Measurements from ENCODE around the gene TIPRL.
"Not testable (repeated sequence)": the region's sequence is repeated elsewhere in the genome, so short reads cannot be mapped to it uniquely, and the experiment has no call there.

Gene TIPRL

GRCh38 chr1:168141871-168142385 lies 36.8 kb upstream of the TIPRL start:
- DNase-seq (ENCODE audit: insufficient read length) (no peak), FAIRE-seq (no peak)
- no peak for TF ChIP-seq TAF1 (IDR thresholded peaks at IDR 0.05; ENCODE audit: borderline replicate concordance, low read depth, low read length)
- no peak for TF ChIP-seq POLR2A (IDR thresholded peaks at IDR 0.05; ENCODE audit: low read depth, low read length)
- no peak for TF ChIP-seq POLR2AphosphoS5 (IDR thresholded peaks at IDR 0.05; ENCODE audit: low read depth, low read length)

- TF ChIP-seq POLR2AphosphoS5 (IDR thresholded peaks at IDR 0.05; ENCODE audit: low read depth, low read length): no peak
- no peak for TF ChIP-seq POLR2A (IDR thresholded peaks at IDR 0.05; ENCODE audit: low read depth, low read length)
- no peak for TF ChIP-seq TAF1 (IDR thresholded peaks at IDR 0.05; ENCODE audit: borderline replicate concordance, low read depth, low read length)
- DNase-seq (ENCODE audit: insufficient read length): peak; percentile 84
- FAIRE-seq: peak; percentile 89
Observed at GRCh38 chr1:168145184-168146159, 33.3 kb upstream of the TIPRL start.

DNA sequence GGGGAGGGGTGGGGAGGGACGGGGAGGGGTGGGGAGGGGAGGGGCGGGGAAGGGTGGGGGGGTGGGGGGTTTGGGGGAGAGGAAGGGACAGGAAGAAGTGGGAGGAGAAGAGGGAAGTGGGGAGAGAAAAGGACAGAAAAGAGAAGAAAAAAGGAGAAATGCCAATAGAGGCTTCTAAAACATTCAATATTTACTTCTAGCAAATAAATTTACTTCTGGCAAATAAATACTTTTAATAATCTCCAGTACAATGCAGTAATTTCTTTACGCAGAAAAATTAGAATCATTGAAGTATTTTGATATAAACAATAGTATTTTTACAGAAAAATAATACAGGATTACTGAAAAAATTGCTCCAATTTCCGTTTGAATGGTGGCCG lies 32.6 kb upstream of the TIPRL start:
- TF ChIP-seq TAF1 (IDR thresholded peaks at IDR 0.05; ENCODE audit: borderline replicate concordance, low read depth, low read length) (no peak), POLR2AphosphoS5 (IDR thresholded peaks at IDR 0.05; ENCODE audit: low read depth, low read length) (no peak), POLR2A (IDR thresholded peaks at IDR 0.05; ENCODE audit: low read depth, low read length) (no peak)
- DNase-seq (ENCODE audit: insufficient read length) (no peak), FAIRE-seq (no peak)

GRCh38 chr1:168146626-168147025 lies 32.1 kb upstream of the TIPRL start:
- TF ChIP-seq POLR2A (IDR thresholded peaks at IDR 0.05; ENCODE audit: low read depth, low read length) (no peak), TAF1 (IDR thresholded peaks at IDR 0.05; ENCODE audit: borderline replicate concordance, low read depth, low read length) (no peak), POLR2AphosphoS5 (IDR thresholded peaks at IDR 0.05; ENCODE audit: low read depth, low read length) (no peak)
- DNase-seq (ENCODE audit: insufficient read length) (no peak), FAIRE-seq (no peak)

DNA sequence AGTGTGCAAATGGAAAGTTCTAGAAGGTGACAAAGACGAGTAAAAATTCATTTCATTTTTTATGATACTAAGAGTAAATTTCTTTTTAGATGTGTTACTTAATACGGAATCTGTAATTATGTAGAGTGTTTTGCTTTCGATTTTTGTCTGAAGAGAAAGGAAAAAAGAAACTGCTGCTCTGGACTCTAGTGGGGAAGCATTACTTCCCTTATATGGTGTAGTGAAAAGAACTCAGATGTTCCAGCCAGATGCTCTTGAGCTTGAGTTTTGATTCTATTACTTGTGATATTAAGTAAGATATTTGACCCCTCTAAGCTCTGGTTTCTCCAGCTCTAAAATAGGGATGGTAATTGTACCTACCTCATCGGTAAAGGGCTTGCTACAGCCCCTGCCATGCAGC lies 29.8 kb upstream of the TIPRL start:
- FAIRE-seq: peak; percentile 33
- DNase-seq (ENCODE audit: insufficient read length): no peak
- TF ChIP-seq TAF1 (IDR thresholded peaks at IDR 0.05; ENCODE audit: borderline replicate concordance, low read depth, low read length) (no peak), POLR2AphosphoS5 (IDR thresholded peaks at IDR 0.05; ENCODE audit: low read depth, low read length) (no peak), POLR2A (IDR thresholded peaks at IDR 0.05; ENCODE audit: low read depth, low read length) (no peak)

DNA sequence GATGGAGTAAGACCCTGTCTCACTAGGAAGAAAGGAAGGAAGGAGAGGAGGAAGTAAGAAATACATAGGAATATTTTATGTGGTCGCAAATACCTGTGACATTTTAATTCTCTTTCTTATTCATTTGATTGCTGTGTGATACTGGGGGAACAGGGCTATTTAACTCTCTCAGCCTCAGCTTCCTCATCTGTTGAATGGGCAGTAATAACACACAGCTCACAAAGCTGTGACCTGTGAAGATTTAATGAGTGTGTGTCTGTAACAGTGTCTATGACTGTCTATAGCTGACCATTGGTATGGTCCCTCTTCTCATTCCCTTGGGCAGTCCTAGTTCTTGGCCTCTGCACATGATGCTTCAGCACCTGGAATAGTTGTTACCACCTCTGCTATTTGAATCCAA lies 28.5 kb upstream of the TIPRL start:
- no peak for FAIRE-seq
- no peak for DNase-seq (ENCODE audit: insufficient read length)
- TF ChIP-seq POLR2A (IDR thresholded peaks at IDR 0.05; ENCODE audit: low read depth, low read length): no peak
- TF ChIP-seq TAF1 (IDR thresholded peaks at IDR 0.05; ENCODE audit: borderline replicate concordance, low read depth, low read length): no peak

DNA sequence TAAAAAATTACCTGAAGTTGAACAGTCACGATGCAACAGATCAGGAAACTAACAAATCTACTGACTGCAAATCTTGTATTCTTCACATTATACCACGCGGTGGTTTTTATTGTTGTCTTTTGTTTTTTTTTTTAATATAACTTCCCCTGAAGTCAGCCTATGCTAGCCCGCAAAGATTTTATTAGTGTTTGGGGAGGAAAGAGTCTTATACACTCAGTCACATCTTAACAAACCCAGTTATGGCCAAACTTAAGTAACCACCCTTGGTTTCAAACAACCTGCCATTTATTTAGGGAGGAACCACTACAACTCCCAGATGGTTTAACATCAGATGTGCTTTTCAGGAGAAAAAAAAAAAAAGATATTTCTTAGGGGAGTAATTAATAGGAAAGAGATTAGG lies 26.8 kb upstream of the TIPRL start:
- FAIRE-seq (no peak), DNase-seq (ENCODE audit: insufficient read length) (no peak)
- TF ChIP-seq POLR2A (IDR thresholded peaks at IDR 0.05; ENCODE audit: low read depth, low read length): no peak
- no peak for TF ChIP-seq TAF1 (IDR thresholded peaks at IDR 0.05; ENCODE audit: borderline replicate concordance, low read depth, low read length)
- TF ChIP-seq POLR2AphosphoS5 (IDR thresholded peaks at IDR 0.05; ENCODE audit: low read depth, low read length): no peak

- FAIRE-seq; DNase-seq (ENCODE audit: insufficient read length): not testable (repeated sequence)
Observed at GRCh38 chr1:168154707-168155106, 24.1 kb upstream of the TIPRL start.

DNA sequence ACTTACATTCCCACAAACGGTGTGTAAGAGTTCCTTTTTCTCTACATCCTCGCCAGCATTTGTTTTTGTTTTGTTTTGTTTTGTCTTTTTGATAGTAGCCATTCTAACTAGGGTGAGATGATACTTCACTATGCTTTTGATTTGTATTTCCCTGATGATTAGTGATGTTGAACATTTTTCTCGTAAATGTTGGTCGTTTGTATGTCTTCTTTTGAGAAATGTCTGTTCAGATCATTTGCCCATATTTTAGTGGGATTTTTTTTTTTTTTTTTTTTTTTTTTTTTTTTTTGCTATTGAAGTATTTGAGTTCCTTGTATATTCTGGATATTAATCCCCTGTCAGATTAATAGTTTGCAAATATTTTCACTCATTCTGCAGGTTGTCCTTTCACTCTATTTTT lies 22.9 kb upstream of the TIPRL start:
- DNase-seq (ENCODE audit: insufficient read length) (no peak), FAIRE-seq (no peak)
- TF ChIP-seq TAF1 (IDR thresholded peaks at IDR 0.05; ENCODE audit: borderline replicate concordance, low read depth, low read length) (no peak), POLR2A (IDR thresholded peaks at IDR 0.05; ENCODE audit: low read depth, low read length) (no peak), POLR2AphosphoS5 (IDR thresholded peaks at IDR 0.05; ENCODE audit: low read depth, low read length) (no peak)

GRCh38 chr1:168157638-168158037 lies 21.1 kb upstream of the TIPRL start:
- FAIRE-seq: no peak
- no peak for DNase-seq (ENCODE audit: insufficient read length)
- TF ChIP-seq TAF1 (IDR thresholded peaks at IDR 0.05; ENCODE audit: borderline replicate concordance, low read depth, low read length) (no peak), POLR2A (IDR thresholded peaks at IDR 0.05; ENCODE audit: low read depth, low read length) (no peak), POLR2AphosphoS5 (IDR thresholded peaks at IDR 0.05; ENCODE audit: low read depth, low read length) (no peak)

- no peak for FAIRE-seq
- DNase-seq (ENCODE audit: insufficient read length): no peak
- no peak for TF ChIP-seq POLR2A (IDR thresholded peaks at IDR 0.05; ENCODE audit: low read depth, low read length)
- no peak for TF ChIP-seq TAF1 (IDR thresholded peaks at IDR 0.05; ENCODE audit: borderline replicate concordance, low read depth, low read length)
- TF ChIP-seq POLR2AphosphoS5 (IDR thresholded peaks at IDR 0.05; ENCODE audit: low read depth, low read length): no peak
Observed at GRCh38 chr1:168159251-168159650, 19.5 kb upstream of the TIPRL start.

DNA sequence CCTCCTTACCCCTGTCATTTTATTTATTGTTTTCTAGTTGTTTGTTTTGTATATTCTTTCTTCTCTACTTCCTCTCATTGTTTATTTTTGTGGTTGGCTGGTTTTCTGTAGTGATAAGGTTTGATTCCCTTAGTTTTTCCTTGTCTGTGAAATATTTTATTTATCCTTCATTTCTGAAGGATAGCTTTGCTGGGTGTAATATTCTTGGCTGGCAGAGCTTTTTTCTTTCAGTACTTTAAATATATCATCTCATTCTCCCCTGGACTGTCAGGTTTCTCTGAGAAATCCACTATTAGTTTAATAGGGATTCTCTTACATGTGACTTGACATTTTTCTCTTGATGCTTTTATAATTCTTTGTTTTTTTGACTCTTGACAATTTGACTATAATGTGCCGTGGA lies 18.8 kb upstream of the TIPRL start:
- FAIRE-seq (no peak), DNase-seq (ENCODE audit: insufficient read length) (no peak)
- TF ChIP-seq TAF1 (IDR thresholded peaks at IDR 0.05; ENCODE audit: borderline replicate concordance, low read depth, low read length) (no peak), POLR2A (IDR thresholded peaks at IDR 0.05; ENCODE audit: low read depth, low read length) (no peak), POLR2AphosphoS5 (IDR thresholded peaks at IDR 0.05; ENCODE audit: low read depth, low read length) (no peak)
